ENCODE data around the gene OXGR1.

DNA sequence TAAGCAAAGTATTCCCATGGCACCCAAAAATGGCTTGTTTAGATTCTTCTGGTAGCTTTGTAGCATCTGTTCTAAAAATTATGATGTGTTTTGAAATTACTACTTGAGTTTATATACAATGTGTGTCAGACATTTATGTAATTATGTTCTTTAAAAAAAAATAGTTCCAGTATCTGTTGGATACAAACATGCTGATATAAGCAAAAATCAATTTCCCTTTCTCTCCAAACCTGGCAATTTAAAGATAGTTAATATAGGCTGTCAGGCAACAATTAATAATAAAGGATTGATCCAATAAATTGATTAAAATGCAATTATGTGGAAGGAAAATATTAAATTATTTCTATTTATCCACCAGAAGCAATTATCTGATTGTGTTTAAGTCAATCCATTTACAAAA, 41.7 kb downstream of the OXGR1 start:
- TF ChIP-seq SIN3A (IDR thresholded peaks at IDR 0.05; ENCODE audit: borderline replicate concordance, insufficient read depth, low read length) (no peak), POLR2AphosphoS5 (IDR thresholded peaks at IDR 0.05; ENCODE audit: low read depth, low read length) (no peak), TAF1 (IDR thresholded peaks at IDR 0.05; ENCODE audit: borderline replicate concordance, insufficient read depth, low read length) (no peak), FOXP2 (optimal IDR thresholded peaks at IDR 0.05; ENCODE audit: borderline replicate concordance, extremely low read depth, extremely low read length, insufficient read depth) (no peak)
- TF ChIP-seq, protein P1, sequence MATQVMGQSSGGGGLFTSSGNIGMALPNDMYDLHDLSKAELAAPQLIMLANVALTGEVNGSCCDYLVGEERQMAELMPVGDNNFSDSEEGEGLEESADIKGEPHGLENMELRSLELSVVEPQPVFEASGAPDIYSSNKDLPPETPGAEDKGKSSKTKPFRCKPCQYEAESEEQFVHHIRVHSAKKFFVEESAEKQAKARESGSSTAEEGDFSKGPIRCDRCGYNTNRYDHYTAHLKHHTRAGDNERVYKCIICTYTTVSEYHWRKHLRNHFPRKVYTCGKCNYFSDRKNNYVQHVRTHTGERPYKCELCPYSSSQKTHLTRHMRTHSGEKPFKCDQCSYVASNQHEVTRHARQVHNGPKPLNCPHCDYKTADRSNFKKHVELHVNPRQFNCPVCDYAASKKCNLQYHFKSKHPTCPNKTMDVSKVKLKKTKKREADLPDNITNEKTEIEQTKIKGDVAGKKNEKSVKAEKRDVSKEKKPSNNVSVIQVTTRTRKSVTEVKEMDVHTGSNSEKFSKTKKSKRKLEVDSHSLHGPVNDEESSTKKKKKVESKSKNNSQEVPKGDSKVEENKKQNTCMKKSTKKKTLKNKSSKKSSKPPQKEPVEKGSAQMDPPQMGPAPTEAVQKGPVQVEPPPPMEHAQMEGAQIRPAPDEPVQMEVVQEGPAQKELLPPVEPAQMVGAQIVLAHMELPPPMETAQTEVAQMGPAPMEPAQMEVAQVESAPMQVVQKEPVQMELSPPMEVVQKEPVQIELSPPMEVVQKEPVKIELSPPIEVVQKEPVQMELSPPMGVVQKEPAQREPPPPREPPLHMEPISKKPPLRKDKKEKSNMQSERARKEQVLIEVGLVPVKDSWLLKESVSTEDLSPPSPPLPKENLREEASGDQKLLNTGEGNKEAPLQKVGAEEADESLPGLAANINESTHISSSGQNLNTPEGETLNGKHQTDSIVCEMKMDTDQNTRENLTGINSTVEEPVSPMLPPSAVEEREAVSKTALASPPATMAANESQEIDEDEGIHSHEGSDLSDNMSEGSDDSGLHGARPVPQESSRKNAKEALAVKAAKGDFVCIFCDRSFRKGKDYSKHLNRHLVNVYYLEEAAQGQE (IDR thresholded peaks at IDR 0.05; ENCODE audit: insufficient read depth in 1 of 2, low read depth in 2 of 2, low read length in 2 of 2) = no peak

All from PFSK-1 (cell line).